H9 (cell line): ENCODE measurements around the gene LRTM2. TPM values are rescaled to one million over a fixed set of nuclear protein-coding genes. Genes with fewer than 3 reads are reported as not detected.
A peak's percentile ranks its signal among the peaks of the same experiment; 100 is the strongest.

ENCODE experiments used
- DNase-seq: peaks from one replicate; pipeline ENCODE4 v3.0.0-alpha.2; 2017
- H2AFZ ChIP-seq: one replicate; pipeline ENCODE4 v1.6.1; 2013; ENCODE audit warnings: mild to moderate bottlenecking, low read length, control low read depth, moderate library complexity
- H2AK5ac ChIP-seq: 2 replicates; pipeline ENCODE4 v1.6.1; 2013; ENCODE audit warnings: low read length, control low read depth, mixed read lengths; ENCODE audit not compliant: insufficient read length
- H2BK120ac ChIP-seq: one replicate; pipeline ENCODE4 v1.6.1; 2013; ENCODE audit warnings: low read depth, mild to moderate bottlenecking, low read length, control low read depth, inconsistent platforms; ENCODE audit not compliant: poor library complexity, severe bottlenecking
- H2BK12ac ChIP-seq: 2 replicates; pipeline ENCODE4 v1.6.1; 2013; ENCODE audit warnings: low read length, control low read depth, mixed read lengths, low read depth; ENCODE audit not compliant: insufficient read length
- H2BK15ac ChIP-seq: 2 replicates; pipeline ENCODE4 v1.6.1; 2013; ENCODE audit warnings: low read depth, low read length, control low read depth
- H2BK20ac ChIP-seq: one replicate; pipeline ENCODE4 v1.6.1; 2013; ENCODE audit warnings: low read depth, mild to moderate bottlenecking, low read length, control low read depth, inconsistent platforms; ENCODE audit not compliant: poor library complexity, severe bottlenecking
- H2BK5ac ChIP-seq: 2 replicates; pipeline ENCODE4 v1.6.1; 2013; ENCODE audit warnings: low read length, control low read depth, mixed read lengths; ENCODE audit not compliant: insufficient read length
- H3K14ac ChIP-seq: 2 replicates; pipeline ENCODE4 v1.6.1; 2013; ENCODE audit warnings: low read length, control low read depth; ENCODE audit not compliant: insufficient read depth
- H3K18ac ChIP-seq: 2 replicates; pipeline ENCODE4 v1.6.1; 2013; ENCODE audit warnings: low read depth, mild to moderate bottlenecking, mixed read lengths, low read length, control low read depth; ENCODE audit not compliant: insufficient read length
- H3K23ac ChIP-seq: 2 replicates; pipeline ENCODE4 v1.6.1; 2013; ENCODE audit warnings: low read length, control low read depth, mixed read lengths, low read depth; ENCODE audit not compliant: insufficient read length
- H3K23me2 ChIP-seq: 2 replicates; pipeline ENCODE4 v1.6.1; 2013; ENCODE audit warnings: low read depth, mild to moderate bottlenecking, mixed read lengths, low read length, control low read depth; ENCODE audit not compliant: insufficient read length, poor library complexity, severe bottlenecking
- H3K27ac ChIP-seq: 2 replicates; pipeline ENCODE4 v1.5.1; 2013; ENCODE audit warnings: low read length, control low read depth, mixed read lengths, low read depth; ENCODE audit not compliant: insufficient read length
- H3K27me3 ChIP-seq: 2 replicates; pipeline ENCODE4 v1.6.1; 2013; ENCODE audit warnings: low read length, control low read depth, inconsistent platforms; ENCODE audit not compliant: insufficient read depth
- H3K4ac ChIP-seq: 2 replicates; pipeline ENCODE4 v1.6.1; 2013; ENCODE audit warnings: low read depth, mild to moderate bottlenecking, control low read depth, inconsistent platforms, low read length, moderate library complexity
- H3K4me1 ChIP-seq: 2 replicates; pipeline ENCODE4 v1.6.1; 2013; ENCODE audit warnings: low read length, control low read depth, inconsistent platforms; ENCODE audit not compliant: insufficient read depth
- H3K4me2 ChIP-seq: 2 replicates; pipeline ENCODE4 v1.6.1; 2013; ENCODE audit warnings: low read length, control low read depth, mixed read lengths; ENCODE audit not compliant: insufficient read length, insufficient read depth
- H3K56ac ChIP-seq: 2 replicates; pipeline ENCODE4 v1.6.1; 2013; ENCODE audit warnings: low read depth, mild to moderate bottlenecking, mixed read lengths, low read length, control low read depth; ENCODE audit not compliant: insufficient read length
- H3K79me1 ChIP-seq: 2 replicates; pipeline ENCODE4 v1.6.1; 2013; ENCODE audit warnings: low read depth, mild to moderate bottlenecking, moderate library complexity, low read length, control low read depth, inconsistent platforms; ENCODE audit not compliant: insufficient read depth, poor library complexity, severe bottlenecking
- H3K79me2 ChIP-seq: 2 replicates; pipeline ENCODE4 v1.6.1; 2013; ENCODE audit warnings: low read length, control low read depth, inconsistent platforms; ENCODE audit not compliant: insufficient read depth
- H3K9ac ChIP-seq: 2 replicates; pipeline ENCODE4 v1.6.1; 2013; ENCODE audit warnings: low read length, control low read depth, mixed read lengths; ENCODE audit not compliant: insufficient read length; ENCODE audit errors: extremely low read depth
- H3K9me3 ChIP-seq: one replicate; pipeline ENCODE4 v1.6.1; 2013; ENCODE audit warnings: low read depth, low read length, inconsistent platforms; ENCODE audit not compliant: control insufficient read depth
- H3T11ph ChIP-seq: one replicate; pipeline ENCODE4 v1.6.1; 2013; ENCODE audit warnings: mild to moderate bottlenecking, low read length, control low read depth, inconsistent platforms
- H4K20me1 ChIP-seq: one replicate; pipeline ENCODE4 v1.6.1; 2013; ENCODE audit not compliant: control insufficient read depth, insufficient read length, insufficient read depth
- H4K5ac ChIP-seq: 2 replicates; pipeline ENCODE4 v1.6.1; 2013; ENCODE audit warnings: low read depth, mild to moderate bottlenecking, mixed read lengths, low read length, control low read depth; ENCODE audit not compliant: insufficient read length
- H4K8ac ChIP-seq: replicated peaks from 2 replicates; pipeline ENCODE4 v1.6.1; 2013; ENCODE audit warnings: low read length, control low read depth, mixed read lengths, low read depth; ENCODE audit not compliant: insufficient read length
- H4K91ac ChIP-seq: 2 replicates; pipeline ENCODE4 v1.6.1; 2013; ENCODE audit warnings: low read depth, mild to moderate bottlenecking, moderate library complexity, mixed read lengths, low read length, control low read depth; ENCODE audit not compliant: insufficient read length
- H3K27ac Mint-ChIP-seq, 3 experiments: 2 replicates in 2 of 3; 3 replicates in 1 of 3; pipeline ENCODE4 v1.8.0; 2020 to 2021; ENCODE audit warnings: mixed read lengths in 3 of 3, mild to moderate bottlenecking in 1 of 3, moderate library complexity in 1 of 3
- H3K27me3 Mint-ChIP-seq: 2 replicates; pipeline ENCODE4 v1.8.0; 2021; ENCODE audit warnings: low read depth, mild to moderate bottlenecking, moderate library complexity, mixed read lengths
- H3K36me3 Mint-ChIP-seq, 3 experiments: 2 replicates in 2 of 3; 3 replicates in 1 of 3; pipeline ENCODE4 v1.8.0; 2020 to 2021; ENCODE audit warnings: low read depth in 3 of 3, mixed read lengths in 3 of 3; ENCODE audit not compliant: insufficient read depth in 1 of 3
- H3K4me1 Mint-ChIP-seq, 2 experiments: 2 replicates each; pipeline ENCODE4 v1.8.0; 2020; ENCODE audit warnings: mixed read lengths in 2 of 2
- H3K4me3 Mint-ChIP-seq, 2 experiments: 2 replicates in 1 of 2; 3 replicates in 1 of 2; pipeline ENCODE4 v1.8.0; 2020 to 2021; ENCODE audit warnings: mild to moderate bottlenecking in 2 of 2, mixed read lengths in 2 of 2, moderate library complexity in 1 of 2
- H3K9me3 Mint-ChIP-seq, 2 experiments: 2 replicates in 1 of 2; 3 replicates in 1 of 2; pipeline ENCODE4 v1.8.0; 2020; ENCODE audit warnings: mild to moderate bottlenecking in 2 of 2, mixed read lengths in 2 of 2, moderate library complexity in 1 of 2
- WGBS: extraction: QIAGEN DNeasy Blood & Tissue Kit; methylation state at CpG from one replicate; pipeline ENCODE4 v1.1.7; 2013; ENCODE audit warnings: missing lambda C conversion rate, low lambda C conversion rate, mixed read lengths; ENCODE audit not compliant: insufficient read length; ENCODE audit errors: extremely low coverage; 5-methylcytosine and 5-hydroxymethylcytosine counted together
- total RNA-seq: library from RNA; stranded (reverse); gene quantifications from 2 replicates; pipeline ENCODE4 v1.2.1, GENCODE V29; 2021
- TF ChIP-seq, protein P1 (sequence below): fragments of 200-600 bp; sonication (generic); conservative IDR thresholded peaks from 3 replicates; pipeline ENCODE4 v1.8.0; 2021; ENCODE audit warnings: antibody characterized with exemption, mild to moderate bottlenecking

The LRTM2 gene
- total RNA-seq, 1 experiment from 2014 or later, result not detected

DNA sequence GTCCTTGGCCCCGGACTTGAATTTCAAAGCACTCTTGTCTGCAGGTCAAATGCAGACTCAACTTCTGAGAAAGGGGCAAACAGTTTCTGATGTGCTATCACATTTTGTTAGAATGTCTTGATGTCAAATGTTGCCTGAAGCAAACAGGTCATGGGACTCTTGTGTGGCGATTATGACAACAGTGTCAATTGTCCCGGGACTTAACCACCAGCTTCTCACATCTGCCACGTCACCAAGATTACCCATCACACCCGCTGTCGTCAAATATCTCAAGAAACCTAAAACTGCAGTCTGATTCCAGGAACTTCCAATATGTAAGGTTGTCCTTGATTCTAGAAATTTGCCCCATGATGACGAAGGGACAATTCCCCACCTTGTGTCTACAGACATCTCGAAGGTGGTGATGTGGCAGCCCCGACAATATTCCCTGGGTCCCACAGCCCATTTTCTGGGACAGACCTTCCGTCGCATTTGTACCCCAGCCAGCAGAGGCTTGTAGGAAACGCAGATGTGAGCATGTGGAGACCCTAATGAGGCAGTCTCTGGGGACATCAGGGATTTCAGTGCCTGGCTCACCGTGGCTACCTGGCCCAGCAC is 21.3 kb downstream of the LRTM2 start:
- H3K14ac ChIP-seq, result no peak overlapping the region; the same call in 1 of the 2 replicates
- H4K8ac ChIP-seq, result no peak overlapping the region
- no peak overlapping the region for H3K27ac ChIP-seq
- peaks cover 11% of the 10 kb centered on the region for H3K27me3 Mint-ChIP-seq
- H3K4ac ChIP-seq, result no peak overlapping the region
- no peak overlapping the region for H4K91ac ChIP-seq
- H3K36me3 Mint-ChIP-seq, result no peaks in the 10 kb centered on the region
- H3K9ac ChIP-seq, result no peak overlapping the region
- no peak overlapping the region for H3K4me3 Mint-ChIP-seq
- H3K27me3 ChIP-seq, result no peaks in the 10 kb centered on the region
- no peak overlapping the region for H2BK20ac ChIP-seq
- no peak overlapping the region for H2BK15ac ChIP-seq
- H3K9me3 Mint-ChIP-seq, result no peaks in the 10 kb centered on the region
- H2BK5ac ChIP-seq, result no peak overlapping the region
- H2AFZ ChIP-seq, result no peak overlapping the region
- no peak overlapping the region for H2BK12ac ChIP-seq
- H3T11ph ChIP-seq, result no peak overlapping the region
- H2BK120ac ChIP-seq, result no peak overlapping the region
- no peaks in the 10 kb centered on the region for H3K79me1 ChIP-seq
- no peak overlapping the region for H3K4me2 ChIP-seq
- H4K5ac ChIP-seq, result no peak overlapping the region
- H3K27ac Mint-ChIP-seq, result peak overlapping the region in 2 of 3 experiments; percentile 73 to 90; a peak in 5 of 7 replicates
- H3K9me3 ChIP-seq, result no peaks in the 10 kb centered on the region
- H3K4me1 Mint-ChIP-seq, result peaks cover 30 to 58% of the 10 kb centered on the region in 2 experiments
- WGBS, result no CpG with 5 or more reads among the region's 13 CpGs
- H3K79me2 ChIP-seq, result no peaks in the 10 kb centered on the region
- H3K23ac ChIP-seq, result no peak overlapping the region
- H3K56ac ChIP-seq, result no peak overlapping the region
- H3K18ac ChIP-seq, result no peak overlapping the region
- H3K4me1 ChIP-seq, result peaks cover 6% of the 10 kb centered on the region; the same call in 1 of the 2 replicates
- H3K23me2 ChIP-seq, result no peaks in the 10 kb centered on the region
- H2AK5ac ChIP-seq, result no peak overlapping the region
- no peaks in the 10 kb centered on the region for H4K20me1 ChIP-seq
- DNase-seq, result no peak
- TF ChIP-seq, protein P1, sequence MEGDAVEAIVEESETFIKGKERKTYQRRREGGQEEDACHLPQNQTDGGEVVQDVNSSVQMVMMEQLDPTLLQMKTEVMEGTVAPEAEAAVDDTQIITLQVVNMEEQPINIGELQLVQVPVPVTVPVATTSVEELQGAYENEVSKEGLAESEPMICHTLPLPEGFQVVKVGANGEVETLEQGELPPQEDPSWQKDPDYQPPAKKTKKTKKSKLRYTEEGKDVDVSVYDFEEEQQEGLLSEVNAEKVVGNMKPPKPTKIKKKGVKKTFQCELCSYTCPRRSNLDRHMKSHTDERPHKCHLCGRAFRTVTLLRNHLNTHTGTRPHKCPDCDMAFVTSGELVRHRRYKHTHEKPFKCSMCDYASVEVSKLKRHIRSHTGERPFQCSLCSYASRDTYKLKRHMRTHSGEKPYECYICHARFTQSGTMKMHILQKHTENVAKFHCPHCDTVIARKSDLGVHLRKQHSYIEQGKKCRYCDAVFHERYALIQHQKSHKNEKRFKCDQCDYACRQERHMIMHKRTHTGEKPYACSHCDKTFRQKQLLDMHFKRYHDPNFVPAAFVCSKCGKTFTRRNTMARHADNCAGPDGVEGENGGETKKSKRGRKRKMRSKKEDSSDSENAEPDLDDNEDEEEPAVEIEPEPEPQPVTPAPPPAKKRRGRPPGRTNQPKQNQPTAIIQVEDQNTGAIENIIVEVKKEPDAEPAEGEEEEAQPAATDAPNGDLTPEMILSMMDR, result no peak
